ENCODE results near the gene NOC2L. TPM values are rescaled to one million over a fixed set of nuclear protein-coding genes. Genes with fewer than 3 reads are reported as not detected.

The NOC2L gene
- polyA plus RNA-seq, 1 donor (not counting 4 experiments of a cell fraction or from before 2014, with no cell fraction given): 51.8 TPM

- no peak overlapping the region for H3K27ac ChIP-seq (ENCODE audit: control insufficient read depth, insufficient read depth, low read length)
- no peak overlapping the region for H3K4me3 ChIP-seq (ENCODE audit: control insufficient read depth in 2 of 3, extremely low read depth in 1 of 3, insufficient read depth in 2 of 3, low read depth in 1 of 3, low read length in 3 of 3)
- dilution Hi-C loops (cut with MboI; ENCODE audit: extremely low pct_ligation_motif_present, low sequenced_read_pairs): no loop called here
- no peak overlapping the region for H2AFZ ChIP-seq (ENCODE audit: control insufficient read depth, low read length)
- no peaks in the 10 kb centered on the region for H3K9me3 ChIP-seq (ENCODE audit: control insufficient read depth, low read depth, low read length)
- no peak overlapping the region for H3K4me2 ChIP-seq (ENCODE audit: control insufficient read depth, extremely low read depth, insufficient read depth, low read depth, low read length)
- DNase-seq (ENCODE audit: low read depth, low spot score): no peak
- peaks cover 0 to 5% of the 10 kb centered on the region in 2 experiments for H3K36me3 ChIP-seq (ENCODE audit: control insufficient read depth in 2 of 2, extremely low read depth in 1 of 2, insufficient read depth in 2 of 2, low read length in 2 of 2)
- no peaks in the 10 kb centered on the region for H3K9me1 ChIP-seq (ENCODE audit: control insufficient read depth, extremely low read depth, insufficient read depth, low read length)
- H3K4me1 ChIP-seq (ENCODE audit: control insufficient read depth, extremely low read depth, insufficient read depth, low read length): peaks cover 17% of the 10 kb centered on the region
- no peak for TF ChIP-seq CTCF (optimal IDR thresholded peaks at IDR 0.05 in 1 of 3, IDR thresholded peaks at IDR 0.05 in 1 of 3, conservative IDR thresholded peaks at IDR 0.05 in 1 of 3; ENCODE audit: extremely low read depth in 1 of 3, insufficient read depth in 2 of 3, low read length in 3 of 3)
- TF ChIP-seq EZH2 (IDR thresholded peaks at IDR 0.05; ENCODE audit: low read length): no peak
- H4K20me1 ChIP-seq (ENCODE audit: control insufficient read depth, extremely low read depth, insufficient read depth, low read length): no peaks in the 10 kb centered on the region
- peaks cover 5% of the 10 kb centered on the region for H3K27me3 ChIP-seq (ENCODE audit: control insufficient read depth, extremely low read depth, insufficient read depth, low read length)
- H3K9ac ChIP-seq (ENCODE audit: control insufficient read depth, extremely low read depth, insufficient read depth, low read length): no peak overlapping the region
- H3K79me2 ChIP-seq (ENCODE audit: control insufficient read depth, insufficient read depth, low read length): peaks cover 8% of the 10 kb centered on the region
- FAIRE-seq: no peak
Measured at GRCh38 chr1:963301-963651, 4.2 kb upstream of the NOC2L start.

GRCh38 chr1:962381-963300 lies 3.6 kb upstream of the NOC2L start:
- Histone ChIP-seq H3K9ac (ENCODE audit: control insufficient read depth, extremely low read depth, insufficient read depth, low read length) (no peak overlapping the region), H3K36me3 (ENCODE audit: control insufficient read depth in 2 of 2, extremely low read depth in 1 of 2, insufficient read depth in 2 of 2, low read length in 2 of 2) (peaks cover 2 to 5% of the 10 kb centered on the region in 2 experiments), H3K79me2 (ENCODE audit: control insufficient read depth, insufficient read depth, low read length) (peaks cover 14% of the 10 kb centered on the region), H3K4me2 (ENCODE audit: control insufficient read depth, extremely low read depth, insufficient read depth, low read depth, low read length) (no peak overlapping the region), H3K4me1 (ENCODE audit: control insufficient read depth, extremely low read depth, insufficient read depth, low read length) (peaks cover 19% of the 10 kb centered on the region), H3K4me3 (ENCODE audit: control insufficient read depth in 2 of 3, extremely low read depth in 1 of 3, insufficient read depth in 2 of 3, low read depth in 1 of 3, low read length in 3 of 3) (no peak overlapping the region), H2AFZ (ENCODE audit: control insufficient read depth, low read length) (no peak overlapping the region), H3K9me3 (ENCODE audit: control insufficient read depth, low read depth, low read length) (no peaks in the 10 kb centered on the region), H3K27ac (ENCODE audit: control insufficient read depth, insufficient read depth, low read length) (no peak overlapping the region), H3K9me1 (ENCODE audit: control insufficient read depth, extremely low read depth, insufficient read depth, low read length) (no peaks in the 10 kb centered on the region), H3K27me3 (ENCODE audit: control insufficient read depth, extremely low read depth, insufficient read depth, low read length) (peaks cover 5% of the 10 kb centered on the region), H4K20me1 (ENCODE audit: control insufficient read depth, extremely low read depth, insufficient read depth, low read length) (peaks cover 2% of the 10 kb centered on the region)
- FAIRE-seq (no peak), DNase-seq (ENCODE audit: low read depth, low spot score) (no peak)
- dilution Hi-C loops (cut with MboI; ENCODE audit: extremely low pct_ligation_motif_present, low sequenced_read_pairs): no loop called here
- TF ChIP-seq EZH2 (IDR thresholded peaks at IDR 0.05; ENCODE audit: low read length) (no peak), CTCF (optimal IDR thresholded peaks at IDR 0.05 in 1 of 3, IDR thresholded peaks at IDR 0.05 in 1 of 3, conservative IDR thresholded peaks at IDR 0.05 in 1 of 3; ENCODE audit: extremely low read depth in 1 of 3, insufficient read depth in 2 of 3, low read length in 3 of 3) (no peak)

Data from keratinocyte (primary cell).